Mesenchymal stem cell (in vitro differentiated cells and primary cell): ENCODE data around the gene RALY.

Experiments used
- DNase-seq: peaks from one replicate; pipeline ENCODE4 v3.0.0-alpha.2; 2013
- H2AFZ ChIP-seq: one replicate; pipeline ENCODE4 v1.6.1; 2013; ENCODE audit warnings: low read depth, mild to moderate bottlenecking, control low read depth, inconsistent platforms, low read length, moderate library complexity
- H2AK5ac ChIP-seq: 2 replicates; pipeline ENCODE4 v1.6.1; 2013; ENCODE audit warnings: low read length, moderate library complexity, mild to moderate bottlenecking, inconsistent platforms; ENCODE audit not compliant: severe bottlenecking
- H2BK120ac ChIP-seq: one replicate; pipeline ENCODE4 v1.6.1; 2013; ENCODE audit warnings: low read depth, mild to moderate bottlenecking, inconsistent platforms, low read length, moderate library complexity
- H2BK12ac ChIP-seq, 2 experiments: one replicate each; pipeline ENCODE4 v1.6.1; 2013; ENCODE audit warnings: inconsistent platforms in 2 of 2, low read length in 2 of 2, mild to moderate bottlenecking in 2 of 2, moderate library complexity in 2 of 2, control low read depth in 1 of 2
- H2BK15ac ChIP-seq: one replicate; pipeline ENCODE4 v1.6.1; 2013; ENCODE audit warnings: mild to moderate bottlenecking, low read depth, inconsistent platforms; ENCODE audit not compliant: poor library complexity, severe bottlenecking
- H2BK5ac ChIP-seq: 2 replicates; pipeline ENCODE4 v1.6.1; 2013; ENCODE audit warnings: low read depth, mild to moderate bottlenecking, low read length, control low read depth, inconsistent platforms; ENCODE audit not compliant: poor library complexity, severe bottlenecking
- H3K14ac ChIP-seq, 2 experiments: one replicate each; pipeline ENCODE4 v1.6.1; 2013; ENCODE audit warnings: inconsistent platforms in 2 of 2, low read length in 2 of 2, control low read depth in 1 of 2, mild to moderate bottlenecking in 1 of 2, moderate library complexity in 1 of 2
- H3K18ac ChIP-seq, 2 experiments: one replicate each; pipeline ENCODE4 v1.6.1; 2013; ENCODE audit warnings: inconsistent platforms in 2 of 2, low read length in 2 of 2, control low read depth in 1 of 2, low read depth in 1 of 2, mild to moderate bottlenecking in 1 of 2
- H3K23ac ChIP-seq, 2 experiments: one replicate each; pipeline ENCODE4 v1.6.1; 2013; ENCODE audit warnings: inconsistent platforms in 2 of 2, low read length in 2 of 2, mild to moderate bottlenecking in 2 of 2, moderate library complexity in 2 of 2, control low read depth in 1 of 2
- H3K27ac ChIP-seq: 2 replicates; pipeline ENCODE4 v1.5.1; 2013; ENCODE audit warnings: mild to moderate bottlenecking, moderate library complexity, low read length, control low read depth, inconsistent platforms; ENCODE audit not compliant: poor library complexity, severe bottlenecking
- H3K27me3 ChIP-seq, 2 experiments: 2 replicates each; pipeline versions ENCODE4 v1.6.1 to v1.7.0; 2013; ENCODE audit warnings: low read length in 2 of 2, mild to moderate bottlenecking in 2 of 2, moderate library complexity in 2 of 2, control low read depth in 1 of 2, inconsistent platforms in 1 of 2; ENCODE audit not compliant: control insufficient read depth in 1 of 2, insufficient read depth in 1 of 2
- H3K36me3 ChIP-seq, 2 experiments: 2 replicates each; pipeline versions ENCODE4 v1.6.1 to v1.7.0; 2013; ENCODE audit warnings: low read length in 2 of 2, control low read depth in 1 of 2, inconsistent platforms in 1 of 2, low read depth in 1 of 2, mild to moderate bottlenecking in 1 of 2; ENCODE audit not compliant: insufficient read depth in 2 of 2, control insufficient read depth in 1 of 2
- H3K4ac ChIP-seq, 2 experiments: one replicate each; pipeline ENCODE4 v1.6.1; 2013; ENCODE audit warnings: inconsistent platforms in 2 of 2, low read length in 2 of 2, mild to moderate bottlenecking in 2 of 2, moderate library complexity in 2 of 2, control low read depth in 1 of 2, low read depth in 1 of 2
- H3K4me1 ChIP-seq: 2 replicates; pipeline ENCODE4 v1.6.1; 2013; ENCODE audit warnings: low read depth, low read length, control low read depth; ENCODE audit not compliant: control insufficient read depth, insufficient read depth
- H3K4me2 ChIP-seq: 2 replicates; pipeline ENCODE4 v1.6.1; 2013; ENCODE audit warnings: low read length, mild to moderate bottlenecking, inconsistent platforms; ENCODE audit not compliant: poor library complexity, severe bottlenecking
- H3K4me3 ChIP-seq, 2 experiments: 2 replicates each; pipeline versions ENCODE4 v1.5.1 to v1.7.0; 2013; ENCODE audit warnings: low read length in 2 of 2, mild to moderate bottlenecking in 2 of 2, control low read depth in 1 of 2, low read depth in 1 of 2; ENCODE audit not compliant: insufficient read depth in 1 of 2
- H3K79me1 ChIP-seq: replicated peaks from 2 replicates; pipeline ENCODE4 v1.6.1; 2013; ENCODE audit warnings: mild to moderate bottlenecking, control low read depth, low read length, inconsistent platforms; ENCODE audit not compliant: poor library complexity, severe bottlenecking
- H3K9ac ChIP-seq: 2 replicates; pipeline ENCODE4 v1.7.0; 2013; ENCODE audit warnings: mild to moderate bottlenecking, low read length, moderate library complexity
- H3K9me3 ChIP-seq: 2 replicates; pipeline ENCODE4 v1.7.0; 2013; ENCODE audit warnings: mild to moderate bottlenecking, low read length; ENCODE audit not compliant: control insufficient read depth
- H4K8ac ChIP-seq: one replicate; pipeline ENCODE4 v1.6.1; 2013; ENCODE audit warnings: inconsistent platforms, mild to moderate bottlenecking, low read length, moderate library complexity
- H4K91ac ChIP-seq: one replicate; pipeline ENCODE4 v1.6.1; 2013; ENCODE audit warnings: mild to moderate bottlenecking, low read length, inconsistent platforms
- WGBS: methylation state at CpG from one replicate; pipeline ENCODE4 v1.1.7; 2013; ENCODE audit warnings: mixed read lengths; 5-methylcytosine and 5-hydroxymethylcytosine counted together

Gene RALY

GRCh38 chr20:34069341-34070078 is 75.8 kb downstream of the RALY start:
- Histone ChIP-seq H3K23ac (no peak overlapping the region), H2AFZ (no peak overlapping the region)
- 60% methylated on average over 5 of the region's 7 CpGs for WGBS

GRCh38 chr20:34070079-34070439 is 76.3 kb downstream of the RALY start:
- Histone ChIP-seq H2AFZ (no peak overlapping the region), H3K36me3 (peaks cover 13 to 21% of the 10 kb centered on the region in 2 experiments), H3K27me3 (no peaks in the 10 kb centered on the region), H3K27ac (no peak overlapping the region), H2BK5ac (no peak overlapping the region), H3K9me3 (no peaks in the 10 kb centered on the region), H2BK15ac (no peak overlapping the region), H4K91ac (no peak overlapping the region), H2BK12ac (no peak overlapping the region), H3K4me3 (no peak overlapping the region), H3K4me2 (no peak overlapping the region), H3K4ac (no peak overlapping the region), H3K23ac (no peak overlapping the region), H3K18ac (no peak overlapping the region), H2BK120ac (no peak overlapping the region), H3K14ac (no peak overlapping the region), H2AK5ac (no peak overlapping the region), H3K79me1 (peaks cover 55% of the 10 kb centered on the region), H3K9ac (no peak overlapping the region), H4K8ac (no peak overlapping the region), H3K4me1 (peaks cover 7% of the 10 kb centered on the region)
- 86% methylated on average over 1 of the region's 3 CpGs for WGBS
- no peak for DNase-seq

More at GRCh38 chr20:34069341-34070078, 75.8 kb downstream of the RALY start:
- no peaks in the 10 kb centered on the region for H3K9me3 ChIP-seq
- no peak overlapping the region for H4K8ac ChIP-seq
- no peaks in the 10 kb centered on the region for H3K27me3 ChIP-seq
- peaks cover 10 to 19% of the 10 kb centered on the region in 2 experiments for H3K36me3 ChIP-seq
- peaks cover 7% of the 10 kb centered on the region for H3K4me1 ChIP-seq
- H3K14ac ChIP-seq, result no peak overlapping the region
- H4K91ac ChIP-seq, result no peak overlapping the region
- no peak overlapping the region for H3K27ac ChIP-seq
- H3K9ac ChIP-seq, result no peak overlapping the region
- DNase-seq, result peak; percentile 83
- H2BK12ac ChIP-seq, result no peak overlapping the region
- no peak overlapping the region for H2BK5ac ChIP-seq
- no peak overlapping the region for H3K4ac ChIP-seq
- no peak overlapping the region for H3K18ac ChIP-seq
- no peak overlapping the region for H2BK120ac ChIP-seq
- no peak overlapping the region for H3K4me3 ChIP-seq
- H3K79me1 ChIP-seq, result peaks cover 52% of the 10 kb centered on the region
- H2BK15ac ChIP-seq, result no peak overlapping the region
- H2AK5ac ChIP-seq, result no peak overlapping the region
- no peak overlapping the region for H3K4me2 ChIP-seq

- no peak for DNase-seq
- no peak overlapping the region for H2BK12ac ChIP-seq
- H3K18ac ChIP-seq, result no peak overlapping the region
- no peak overlapping the region for H4K91ac ChIP-seq
- H3K4me2 ChIP-seq, result no peak overlapping the region
- WGBS, result 93% methylated on average over 8 of the region's 8 CpGs
- no peak overlapping the region for H2BK15ac ChIP-seq
- H3K4me3 ChIP-seq, result no peak overlapping the region
- H3K9ac ChIP-seq, result no peak overlapping the region
- no peak overlapping the region for H3K14ac ChIP-seq
- H3K23ac ChIP-seq, result no peak overlapping the region
- no peak overlapping the region for H2AFZ ChIP-seq
- no peak overlapping the region for H2BK5ac ChIP-seq
- H3K27ac ChIP-seq, result no peak overlapping the region
- peaks cover 55% of the 10 kb centered on the region for H3K79me1 ChIP-seq
- no peak overlapping the region for H2AK5ac ChIP-seq
- no peak overlapping the region for H2BK120ac ChIP-seq
- H3K36me3 ChIP-seq, result peaks cover 17 to 28% of the 10 kb centered on the region in 2 experiments
- no peaks in the 10 kb centered on the region for H3K27me3 ChIP-seq
- H4K8ac ChIP-seq, result no peak overlapping the region
- H3K4ac ChIP-seq, result no peak overlapping the region
- H3K9me3 ChIP-seq, result no peaks in the 10 kb centered on the region
- H3K4me1 ChIP-seq, result peaks cover 3% of the 10 kb centered on the region
Measured at GRCh38 chr20:34070859-34071258, 77.1 kb downstream of the RALY start.

- no peak for DNase-seq
- Histone ChIP-seq H3K27ac (no peak overlapping the region), H3K14ac (no peak overlapping the region), H2AFZ (no peak overlapping the region), H2AK5ac (no peak overlapping the region), H3K27me3 (no peaks in the 10 kb centered on the region), H3K79me1 (peaks cover 56% of the 10 kb centered on the region), H3K9ac (no peak overlapping the region), H3K4me1 (peaks cover 3% of the 10 kb centered on the region), H2BK15ac (no peak overlapping the region), H4K91ac (no peak overlapping the region), H4K8ac (no peak overlapping the region), H3K18ac (no peak overlapping the region), H2BK12ac (no peak overlapping the region), H3K4ac (no peak overlapping the region), H3K9me3 (no peaks in the 10 kb centered on the region), H3K4me3 (no peak overlapping the region), H3K4me2 (no peak overlapping the region), H2BK5ac (no peak overlapping the region), H2BK120ac (no peak overlapping the region), H3K36me3 (peaks cover 24 to 38% of the 10 kb centered on the region in 2 experiments), H3K23ac (no peak overlapping the region)
- over 99% methylated on average over 7 of the region's 8 CpGs for WGBS
Measured at GRCh38 chr20:34072076-34072475, 78.4 kb downstream of the RALY start.
